B cell (primary cell): ENCODE measurements around the gene OR12D1. TPM values are rescaled to one million over a fixed set of nuclear protein-coding genes. Genes with fewer than 3 reads are reported as not detected.

ENCODE experiments used
- ATAC-seq: fragments of 200-7000 bp; cut with Tn5 transposase; one replicate; pipeline ENCODE4 v1.10.0; 2021; ENCODE audit warnings: low read depth, mild to moderate bottlenecking, moderate number of reproducible peaks, moderate library complexity
- CTCF ChIA-PET: fragments of 350-600 bp; sonication (Branson Sonifier 250); formaldehyde crosslinking; loops from one replicate; lab custom pipeline; 2021; ENCODE audit warnings: antibody characterized with exemption, inconsistent platforms; lab: Charles Lee
- POLR2A ChIA-PET: fragments of 350-600 bp; sonication (Branson Sonifier 250); formaldehyde crosslinking; loops from one replicate; lab custom pipeline; 2021; ENCODE audit warnings: antibody characterized with exemption; lab: Charles Lee
- DNase-seq: peaks from one replicate; pipeline ENCODE4 v3.0.0; 2013
- H2AFZ ChIP-seq: 2 replicates; pipeline ENCODE4 v1.6.1; 2012; ENCODE audit warnings: mild to moderate bottlenecking, low read depth, low read length; ENCODE audit not compliant: insufficient read depth, poor library complexity, severe bottlenecking
- H3K27ac ChIP-seq, 2 donors: 1 replicate in 1 of 2; 2 replicates in 1 of 2; pipeline ENCODE4 v1.5.1; 2012 to 2013; ENCODE audit warnings: low read length in 2 of 2, mild to moderate bottlenecking in 2 of 2, moderate library complexity in 1 of 2
- H3K27me3 ChIP-seq, 4 experiments: fragments of 200-600 bp in 1 of 4; sonication (generic) in 1 of 4; replicated peaks in 1 of 4; 1 replicate in 2 of 4; 2 replicates in 2 of 4; pipeline versions ENCODE4 v1.6.1 to v1.7.0; 2013 to 2016; ENCODE audit warnings: low read length in 3 of 4, mild to moderate bottlenecking in 2 of 4, mixed read lengths in 1 of 4, moderate library complexity in 1 of 4; ENCODE audit not compliant: insufficient read depth in 4 of 4, control insufficient read depth in 3 of 4; ENCODE audit errors: control extremely low read depth in 1 of 4
- H3K36me3 ChIP-seq, 2 experiments: replicated peaks in 1 of 2; 1 replicate in 1 of 2; 2 replicates in 1 of 2; pipeline versions ENCODE4 v1.6.1 to v1.7.1; 2013; ENCODE audit warnings: low read length in 1 of 2; ENCODE audit not compliant: insufficient read depth in 2 of 2, control insufficient read depth in 1 of 2; ENCODE audit errors: control extremely low read depth in 1 of 2, extremely low read depth in 1 of 2
- H3K4me1 ChIP-seq, 2 donors: fragments of 200-600 bp in 1 of 2; sonication (generic) in 1 of 2; 1 replicate in 1 of 2; 2 replicates in 1 of 2; pipeline versions ENCODE4 v1.5.1 to v1.6.1; 2013 to 2017; ENCODE audit warnings: low read length in 2 of 2; ENCODE audit not compliant: control insufficient read depth in 2 of 2, insufficient read depth in 2 of 2
- H3K4me2 ChIP-seq: replicated peaks from 2 replicates; pipeline ENCODE3; 2012; ENCODE audit warnings: mild to moderate bottlenecking, low read depth, low read length; ENCODE audit not compliant: poor library complexity, severe bottlenecking
- H3K4me3 ChIP-seq, 5 experiments: fragments of 200-600 bp in 1 of 5; sonication (generic) in 1 of 5; 1 replicate in 3 of 5; 2 replicates in 2 of 5; pipeline versions ENCODE4 v1.5.1 to v1.7.0; 2011 to 2016; ENCODE audit warnings: low read length in 4 of 5, mild to moderate bottlenecking in 4 of 5, low read depth in 2 of 5, control low read depth in 1 of 5, moderate library complexity in 1 of 5; ENCODE audit not compliant: insufficient read depth in 1 of 5; ENCODE audit errors: control extremely low read depth in 1 of 5, extremely low read depth in 1 of 5
- H3K79me2 ChIP-seq: fragments of 200-600 bp; sonication (generic); one replicate; pipeline ENCODE4 v1.6.0; 2016; ENCODE audit warnings: low read length; ENCODE audit not compliant: control insufficient read depth, insufficient read depth
- H3K9ac ChIP-seq: fragments of 200-600 bp; sonication (generic); 2 replicates; pipeline ENCODE4 v1.6.1; 2017; ENCODE audit warnings: mild to moderate bottlenecking, low read length, moderate library complexity
- H3K9me3 ChIP-seq, 3 donors: one replicate each; pipeline versions ENCODE4 v1.6.1 to v1.7.1; 2013; ENCODE audit warnings: low read length in 2 of 3; ENCODE audit not compliant: control insufficient read depth in 2 of 3, insufficient read depth in 1 of 3; ENCODE audit errors: control extremely low read depth in 1 of 3
- H4K20me1 ChIP-seq: 2 replicates; pipeline ENCODE4 v1.6.0; 2012; ENCODE audit warnings: mild to moderate bottlenecking, low read length; ENCODE audit not compliant: insufficient read depth, control insufficient read depth, poor library complexity, severe bottlenecking
- H3K27ac Mint-ChIP-seq: one replicate; pipeline ENCODE4 v1.8.0; 2021; ENCODE audit warnings: mixed read lengths
- H3K27me3 Mint-ChIP-seq: one replicate; pipeline ENCODE4 v1.8.0; 2021; ENCODE audit warnings: mixed read lengths
- H3K4me1 Mint-ChIP-seq: one replicate; pipeline ENCODE4 v1.8.0; 2021; ENCODE audit warnings: mixed read lengths
- H3K4me3 Mint-ChIP-seq: one replicate; pipeline ENCODE4 v1.8.0; 2021; ENCODE audit warnings: mixed read lengths
- H3K9me3 Mint-ChIP-seq: one replicate; pipeline ENCODE4 v1.8.0; 2022; ENCODE audit warnings: mixed read lengths; ENCODE audit not compliant: insufficient read depth
- CTCF ChIP-seq: fragments of 200-600 bp; IDR thresholded peaks from one replicate; pipeline ENCODE4 v1.8.0; 2022; ENCODE audit warnings: antibody characterized with exemption, mild to moderate bottlenecking
- EZH2 ChIP-seq: IDR thresholded peaks from 2 replicates; pipeline ENCODE4 v1.6.1; 2012; ENCODE audit warnings: borderline replicate concordance, low read depth, mild to moderate bottlenecking, moderate library complexity, low read length; ENCODE audit not compliant: insufficient read depth, poor library complexity, severe bottlenecking
- WGBS: methylation state at CpG from one replicate; pipeline ENCODE4 v1.1.5; 2013; ENCODE audit warnings: missing lambda C conversion rate; ENCODE audit not compliant: insufficient coverage; 5-methylcytosine and 5-hydroxymethylcytosine counted together
- intact Hi-C: fragments of 100-400 bp; cut with micrococcal nuclease; formaldehyde crosslinking; loops from one replicate; pipeline ENCODE4 v1.10.0; 2022
- polyA plus RNA-seq: library from polyadenylated mRNA; depleted of rRNA; stranded (reverse); fragments of >200 nt; gene quantifications from 2 replicates; pipeline ENCODE4 v1.2.3, GENCODE V29; 2012
- total RNA-seq, 2 donors: library from RNA; stranded (reverse); fragments of 120-200 nt in 1 of 2; gene quantifications; 1 replicate in 1 of 2; 2 replicates in 1 of 2; pipeline versions ENCODE4 v1.2.3 to v1.2.4, GENCODE V29; 2013 to 2022

The OR12D1 gene
- total and polyA plus RNA-seq, 2 donors (not counting 1 experiment from before 2014, with no cell fraction given): not detected

GRCh38 chr6:29461021-29461814 is 46.5 kb downstream of the OR12D1 start:
- TF ChIP-seq EZH2 (no peak), CTCF (no peak)
- no peak overlapping the region for H2AFZ ChIP-seq
- H3K4me1 ChIP-seq: no peaks in the 10 kb centered on the region
- intact Hi-C loops: no loop called here
- no peak overlapping the region for H3K4me3 Mint-ChIP-seq
- no peaks in the 10 kb centered on the region for H3K9me3 Mint-ChIP-seq
- no peak overlapping the region for H3K27ac ChIP-seq
- POLR2A ChIA-PET: no interaction called here
- ATAC-seq (no peak), DNase-seq (no peak)
- no peak overlapping the region for H3K4me3 ChIP-seq
- no peak overlapping the region for H3K27ac Mint-ChIP-seq
- H3K79me2 ChIP-seq: no peaks in the 10 kb centered on the region
- peaks cover 0 to 5% (median 1%) of the 10 kb centered on the region in 4 experiments for H3K27me3 ChIP-seq
- H3K27me3 Mint-ChIP-seq: peaks cover 21% of the 10 kb centered on the region
- no peak overlapping the region for H3K4me2 ChIP-seq
- H3K9ac ChIP-seq: no peak overlapping the region
- WGBS: no CpG with 5 or more reads among the region's 5 CpGs
- H3K36me3 ChIP-seq: no peaks in the 10 kb centered on the region
- no peaks in the 10 kb centered on the region for H3K9me3 ChIP-seq
- H3K4me1 Mint-ChIP-seq: no peaks in the 10 kb centered on the region
- H4K20me1 ChIP-seq: no peaks in the 10 kb centered on the region
- CTCF ChIA-PET: no interaction called here

GRCh38 chr6:29462022-29462421 is 47.3 kb downstream of the OR12D1 start:
- 89% methylated on average over 6 of the region's 6 CpGs for WGBS
- CTCF ChIA-PET: no interaction called here

More at GRCh38 chr6:29462022-29462421, 47.3 kb downstream of the OR12D1 start:
- Histone ChIP-seq H3K9ac (no peak overlapping the region), H4K20me1 (no peaks in the 10 kb centered on the region), H3K4me1 (no peaks in the 10 kb centered on the region), H3K27ac (no peak overlapping the region), H3K27me3 (peaks cover 0 to 9% (median 3%) of the 10 kb centered on the region in 4 experiments), H3K4me2 (no peak overlapping the region), H3K4me3 (no peak overlapping the region), H2AFZ (no peak overlapping the region), H3K79me2 (no peaks in the 10 kb centered on the region), H3K36me3 (no peaks in the 10 kb centered on the region), H3K9me3 (no peaks in the 10 kb centered on the region)
- H3K9me3 Mint-ChIP-seq: no peaks in the 10 kb centered on the region
- POLR2A ChIA-PET: no interaction called here
- TF ChIP-seq EZH2 (no peak), CTCF (no peak)
- DNase-seq (no peak), ATAC-seq (no peak)
- H3K27ac Mint-ChIP-seq: no peak overlapping the region
- no peak overlapping the region for H3K4me3 Mint-ChIP-seq
- peaks cover 21% of the 10 kb centered on the region for H3K27me3 Mint-ChIP-seq
- H3K4me1 Mint-ChIP-seq: no peaks in the 10 kb centered on the region
- intact Hi-C loops: no loop called here
